ENCODE measurements around the gene SNRPD2.
"Not testable (repeated sequence)": the region's sequence is repeated elsewhere in the genome, so short reads cannot be mapped to it uniquely, and the experiment has no call there.

Gene SNRPD2

GRCh38 chr19:45705710-45706415 is 14.1 kb upstream of the SNRPD2 start:
- no peak for DNase-seq (ENCODE audit: low read depth in 2 of 3, low spot score in 2 of 3)

- DNase-seq (ENCODE audit: low read depth in 2 of 3, low spot score in 2 of 3) = no peak
These were observed 13.4 kb upstream of the SNRPD2 start for GRCh38 chr19:45705115-45705514.

- no peak for DNase-seq (ENCODE audit: low read depth in 2 of 3, low spot score in 2 of 3)
These were observed 9.9 kb upstream of the SNRPD2 start for GRCh38 chr19:45701676-45702075.

GRCh38 chr19:45693106-45693788 is 1.5 kb upstream of the SNRPD2 start:
- peak; percentile 48 to 78 (median 73) for DNase-seq (ENCODE audit: low read depth in 2 of 3, low spot score in 2 of 3)

GRCh38 chr19:45692187-45693105 is 693 bp upstream of the SNRPD2 start, which contains the start of gene QPCTL:
Gene QPCTL (plus strand): TSS chr19:45692666. CDS start chr19:45692704, 38 bp downstream.
- peak; percentile 85 to 92 (median 87) for DNase-seq (ENCODE audit: low read depth in 2 of 3, low spot score in 2 of 3)

- no peak for DNase-seq (ENCODE audit: low read depth in 2 of 3, low spot score in 2 of 3)
These were observed 4.2 kb downstream of the SNRPD2 start for GRCh38 chr19:45687599-45687998.

- not testable (repeated sequence) for DNase-seq (ENCODE audit: low read depth in 2 of 3, low spot score in 2 of 3)
These were observed 6.7 kb downstream of the SNRPD2 start for GRCh38 chr19:45685045-45685444.

- no peak for DNase-seq (ENCODE audit: low read depth in 2 of 3, low spot score in 2 of 3)
These were observed 8.8 kb downstream of the SNRPD2 start for GRCh38 chr19:45682908-45683307.

GRCh38 chr19:45682117-45682516 is 9.6 kb downstream of the SNRPD2 start:
- no peak for DNase-seq (ENCODE audit: low read depth in 2 of 3, low spot score in 2 of 3)

- peak; percentile 70 to 79 (median 77) for DNase-seq (ENCODE audit: low read depth in 2 of 3, low spot score in 2 of 3)
These were observed 10.2 kb downstream of the SNRPD2 start for GRCh38 chr19:45681391-45682015.

GRCh38 chr19:45677351-45678230 is 14.2 kb downstream of the SNRPD2 start:
- peak; percentile 54 to 84 (median 65) for DNase-seq (ENCODE audit: low read depth in 2 of 3, low spot score in 2 of 3)

GRCh38 chr19:45676851-45677263 is 14.9 kb downstream of the SNRPD2 start:
- DNase-seq (ENCODE audit: low read depth in 2 of 3, low spot score in 2 of 3) = peak; percentile 10 to 33 (median 27)

- DNase-seq (ENCODE audit: low read depth in 2 of 3, low spot score in 2 of 3) = no peak
These were observed 16.8 kb downstream of the SNRPD2 start for GRCh38 chr19:45674946-45675345.

- peak; percentile 50 to 75 (median 54) for DNase-seq (ENCODE audit: low read depth in 2 of 3, low spot score in 2 of 3)
These were observed 20.9 kb downstream of the SNRPD2 start for GRCh38 chr19:45670670-45671453.

GRCh38 chr19:45668342-45668871 is 23.3 kb downstream of the SNRPD2 start:
- DNase-seq (ENCODE audit: low read depth in 2 of 3, low spot score in 2 of 3) = no peak

- peak in 2 of 3 experiments; percentile 45 to 53 for DNase-seq (ENCODE audit: low read depth in 2 of 3, low spot score in 2 of 3)
These were observed 24.0 kb downstream of the SNRPD2 start, which contains the start of gene GIPR for GRCh38 chr19:45667620-45668341. Gene GIPR (plus strand): TSS chr19:45668221. CDS start chr19:45669521, 1,300 bp downstream.

- no peak for DNase-seq (ENCODE audit: low read depth in 2 of 3, low spot score in 2 of 3)
These were observed 27.2 kb downstream of the SNRPD2 start for GRCh38 chr19:45664575-45664974.

GRCh38 chr19:45663800-45664199 is 28.0 kb downstream of the SNRPD2 start:
- DNase-seq (ENCODE audit: low read depth in 2 of 3, low spot score in 2 of 3) = no peak
